ENCODE measurements around the gene MYL12B. TPM values are rescaled to one million over a fixed set of nuclear protein-coding genes. Genes with fewer than 3 reads are reported as not detected.
"Not testable (repeated sequence)": the region's sequence is repeated elsewhere in the genome, so short reads cannot be mapped to it uniquely, and the experiment has no call there.

MYL12B gene
- polyA plus RNA-seq = 100 to 1,000 TPM; 153 to 539 (median 354) TPM

GRCh38 chr18:3261373-3262233, at the start of gene MYL12B:
Gene MYL12B (plus strand): TSS chr18:3262133. CDS start chr18:3272899, 10,766 bp downstream.
- WGBS, 3 donors = 0% methylated on average over 73 to 84 of the region's 84 CpGs
- H3K27ac ChIP-seq (ENCODE audit: low read depth, low read length) = peak within 1 kb of the TSS; percentile 94

- H3K27ac ChIP-seq (ENCODE audit: low read depth, low read length) = no peak overlapping the region
- 45 to 74% (median 59%) methylated on average over 4 of the region's 4 CpGs for WGBS, 3 donors
Measured at GRCh38 chr18:3212657-3213056, 49.3 kb upstream of the MYL12B start.

- H3K27ac ChIP-seq (ENCODE audit: low read depth, low read length) = no peak overlapping the region
Measured at GRCh38 chr18:3213300-3214059, 48.5 kb upstream of the MYL12B start.

GRCh38 chr18:3214855-3215637, 46.9 kb upstream of the MYL12B start:
- 89 to 97% (median 97%) methylated on average over 36 of the region's 36 CpGs for WGBS, 3 donors
- H3K27ac ChIP-seq (ENCODE audit: low read depth, low read length) = no peak overlapping the region

More at GRCh38 chr18:3213300-3214059, 48.5 kb upstream of the MYL12B start:
- WGBS, 3 donors = 18 to 43% (median 39%) methylated on average over 6 of the region's 6 CpGs

GRCh38 chr18:3216987-3217386, 44.9 kb upstream of the MYL12B start:
- 73 to 77% (median 75%) methylated on average over 5 of the region's 5 CpGs for WGBS, 3 donors

GRCh38 chr18:3217948-3218647, 43.8 kb upstream of the MYL12B start:
- no peak overlapping the region for H3K27ac ChIP-seq (ENCODE audit: low read depth, low read length)
- WGBS, 3 donors = 20 to 45% (median 38%) methylated on average over 3 of the region's 3 CpGs

More at GRCh38 chr18:3216987-3217386, 44.9 kb upstream of the MYL12B start:
- H3K27ac ChIP-seq (ENCODE audit: low read depth, low read length) = no peak overlapping the region

GRCh38 chr18:3218819-3219218, 43.1 kb upstream of the MYL12B start:
- H3K27ac ChIP-seq (ENCODE audit: low read depth, low read length) = no peak overlapping the region
- 38 to 73% (median 52%) methylated on average over 2 of the region's 2 CpGs for WGBS, 3 donors

GRCh38 chr18:3219241-3219630, 42.7 kb upstream of the MYL12B start:
- no peak overlapping the region for H3K27ac ChIP-seq (ENCODE audit: low read depth, low read length)
- 31 to 75% (median 63%) methylated on average over 8 of the region's 8 CpGs for whole genome bisulfite sequencing, 3 donors

GRCh38 chr18:3219631-3220335, 42.1 kb upstream of the MYL12B start, which contains the start of gene MYOM1:
Gene MYOM1 (minus strand): TSS chr18:3219968. CDS start chr18:3215223, 4,745 bp downstream.
- 38 to 76% (median 63%) methylated on average over 9 of the region's 9 CpGs for WGBS, 3 donors
- H3K27ac ChIP-seq (ENCODE audit: low read depth, low read length) = no peak within 1 kb of the TSS

GRCh38 chr18:3220868-3221267, 41.1 kb upstream of the MYL12B start:
- 89 to 95% (median 90%) methylated on average over 4 of the region's 4 CpGs for WGBS, 3 donors
- H3K27ac ChIP-seq (ENCODE audit: low read depth, low read length) = not testable (repeated sequence)

- no peak overlapping the region for H3K27ac ChIP-seq (ENCODE audit: low read depth, low read length)
- WGBS, 3 donors = 93 to 96% (median 95%) methylated on average over 6 of the region's 6 CpGs
Measured at GRCh38 chr18:3221496-3221895, 40.4 kb upstream of the MYL12B start.

GRCh38 chr18:3223356-3223755, 38.6 kb upstream of the MYL12B start:
- no peak overlapping the region for H3K27ac ChIP-seq (ENCODE audit: low read depth, low read length)
- 56 to 70% (median 57%) methylated on average over 1 of the region's 1 CpG for WGBS, 3 donors

- 80 to 99% (median 81%) methylated on average over 3 of the region's 3 CpGs for WGBS, 3 donors
- no peak overlapping the region for H3K27ac ChIP-seq (ENCODE audit: low read depth, low read length)
Measured at GRCh38 chr18:3224223-3224622, 37.7 kb upstream of the MYL12B start.

GRCh38 chr18:3225588-3225987, 36.3 kb upstream of the MYL12B start:
- H3K27ac ChIP-seq (ENCODE audit: low read depth, low read length) = no peak overlapping the region
- 30 to 99% (median 92%) methylated on average over 3 of the region's 3 CpGs for WGBS, 3 donors

GRCh38 chr18:3226048-3226447, 35.9 kb upstream of the MYL12B start:
- H3K27ac ChIP-seq (ENCODE audit: low read depth, low read length) = no peak overlapping the region
- WGBS, 3 donors = 88 to 94% (median 94%) methylated on average over 6 of the region's 6 CpGs

- no peak overlapping the region for H3K27ac ChIP-seq (ENCODE audit: low read depth, low read length)
- WGBS, 3 donors = 82 to 90% (median 87%) methylated on average over 9 of the region's 9 CpGs
Measured at GRCh38 chr18:3230401-3231334, 31.3 kb upstream of the MYL12B start.

All from adipose tissue (tissue), 3 donors.